NCI-H1417 (cell line): ENCODE data around the gene NEURL4.
A peak's percentile ranks its signal among the peaks of the same experiment; 100 is the strongest.

ENCODE experiments used
- DNase-seq, 3 experiments: peaks; one replicate each; lab custom pipeline; 2025; lab: John Stamatoyannopoulos, UW

NEURL4 gene

DNA sequence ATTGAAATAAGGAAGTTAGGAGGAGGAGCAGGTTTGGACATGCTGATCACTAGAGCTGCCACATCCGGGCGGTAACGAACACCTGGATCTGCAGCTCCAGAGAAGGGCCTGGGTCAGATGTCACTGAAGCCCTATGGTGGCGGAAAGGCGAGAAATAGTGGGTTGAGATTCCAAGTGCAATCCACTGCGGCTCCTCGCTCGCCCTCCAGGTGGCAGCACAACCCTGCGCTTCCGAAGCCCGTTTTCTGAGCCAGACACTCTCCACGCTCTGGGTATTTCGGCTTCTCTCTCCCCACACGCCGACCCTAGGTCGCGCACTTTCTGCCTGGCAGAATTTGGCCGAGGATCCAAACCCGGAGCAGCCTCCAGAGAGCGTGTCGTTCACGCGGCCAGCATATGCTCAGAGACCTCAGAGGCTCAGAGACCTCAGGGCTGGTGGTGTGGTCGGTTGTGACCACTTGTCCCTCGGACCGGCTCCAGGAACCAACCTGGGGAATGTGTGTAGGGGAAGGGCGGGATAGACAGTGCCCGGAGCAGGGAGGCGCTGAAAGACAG, 48.5 kb downstream of the NEURL4 start:
- DNase-seq, result peak; percentile 60 to 79 (median 70)

DNA sequence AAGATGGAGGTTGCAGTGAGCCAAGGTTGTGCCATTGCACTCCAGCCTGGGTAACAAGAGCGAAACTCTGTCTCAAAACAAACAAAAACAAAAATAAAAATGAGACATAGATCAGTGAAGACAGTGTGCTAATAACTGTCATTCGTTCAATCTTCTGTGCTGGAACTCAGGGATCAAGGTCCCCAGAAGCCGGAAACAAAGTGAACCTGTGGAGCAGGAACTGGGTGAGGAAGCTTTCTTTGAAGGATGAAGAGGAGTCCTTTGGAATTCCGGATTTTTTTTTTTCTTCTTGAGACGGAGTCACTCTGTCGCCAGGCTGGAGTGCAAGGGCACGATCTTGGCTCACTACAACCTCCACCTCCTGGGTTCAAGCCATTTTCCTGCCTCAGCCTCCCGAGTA, 49.7 kb downstream of the NEURL4 start:
- DNase-seq, result no peak

DNA sequence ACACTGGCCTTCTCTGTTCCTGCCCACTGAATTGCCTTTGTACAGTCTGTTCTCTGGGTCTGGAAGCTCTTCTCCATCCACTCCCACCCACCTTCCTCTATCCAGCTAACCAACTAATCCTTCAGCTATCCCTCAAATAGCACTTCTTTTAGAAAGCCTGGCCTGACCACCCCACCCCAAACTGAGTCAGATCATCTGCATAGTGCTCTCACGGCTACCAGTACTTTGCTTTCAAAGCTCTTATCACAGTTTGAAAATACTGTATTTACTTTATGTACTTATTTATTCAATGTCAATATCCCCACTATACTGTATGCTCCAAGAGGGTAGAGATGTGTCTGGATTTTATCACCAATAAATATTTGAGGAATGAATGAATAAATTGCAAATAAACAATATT, 62.4 kb downstream of the NEURL4 start:
- DNase-seq, result no peak
